BE2C (cell line): Measurements from ENCODE around the gene NOXA1.
"Not testable (repeated sequence)": the region's sequence is repeated elsewhere in the genome, so short reads cannot be mapped to it uniquely, and the experiment has no call there.

Experiments used
- DNase-seq: peaks from one replicate; pipeline ENCODE4 v3.0.0-alpha.2; 2020
- H3K27me3 ChIP-seq: fragments of 250-450 bp; sonication (Bioruptor Pico); 2 replicates; pipeline ENCODE4 v1.5.1; 2020; ENCODE audit warnings: mild to moderate bottlenecking
- H3K36me3 ChIP-seq: fragments of 250-450 bp; sonication (Bioruptor Pico); 2 replicates; pipeline ENCODE4 v1.5.1; 2020; ENCODE audit warnings: mild to moderate bottlenecking
- H3K4me1 ChIP-seq: fragments of 250-450 bp; sonication (Bioruptor Pico); 2 replicates; pipeline ENCODE4 v1.5.1; 2020
- H3K4me3 ChIP-seq: 2 replicates; pipeline ENCODE4 v1.5.1; 2011; ENCODE audit warnings: low read depth, low read length
- H3K9me3 ChIP-seq: fragments of 250-450 bp; sonication (Bioruptor Pico); 2 replicates; pipeline ENCODE4 v1.5.1; 2020
- CTCF ChIP-seq: IDR thresholded peaks from 2 replicates; pipeline ENCODE4 v1.5.1; 2012; ENCODE audit warnings: mild to moderate bottlenecking, low read depth, low read length

Gene NOXA1

GRCh38 chr9:137408651-137409405 is 14.4 kb upstream of the NOXA1 start:
- H3K4me1 ChIP-seq: peaks cover 8% of the 10 kb centered on the region

GRCh38 chr9:137409515-137409914 is 13.7 kb upstream of the NOXA1 start:
- no peak for DNase-seq
- H3K4me3 ChIP-seq: no peak overlapping the region
- no peaks in the 10 kb centered on the region for H3K9me3 ChIP-seq
- no peak for TF ChIP-seq CTCF
- H3K36me3 ChIP-seq: no peaks in the 10 kb centered on the region
- no peaks in the 10 kb centered on the region for H3K27me3 ChIP-seq
- peaks cover 8% of the 10 kb centered on the region for H3K4me1 ChIP-seq

More at GRCh38 chr9:137408651-137409405, 14.4 kb upstream of the NOXA1 start:
- H3K4me3 ChIP-seq: no peak overlapping the region
- H3K36me3 ChIP-seq: no peaks in the 10 kb centered on the region
- no peak for DNase-seq
- H3K9me3 ChIP-seq: no peaks in the 10 kb centered on the region
- H3K27me3 ChIP-seq: no peaks in the 10 kb centered on the region
- TF ChIP-seq CTCF: no peak

- H3K4me1 ChIP-seq, H3K36me3 ChIP-seq, DNase-seq, H3K27me3 ChIP-seq, H3K9me3 ChIP-seq, H3K4me3 ChIP-seq: not testable (repeated sequence)
Measured at GRCh38 chr9:137410236-137410890, 12.8 kb upstream of the NOXA1 start.

- Histone ChIP-seq H3K27me3 (no peaks in the 10 kb centered on the region), H3K4me3 (no peak overlapping the region), H3K9me3 (no peaks in the 10 kb centered on the region), H3K4me1 (peaks cover 5% of the 10 kb centered on the region; the same call in 1 of the 2 replicates), H3K36me3 (no peaks in the 10 kb centered on the region)
- no peak for TF ChIP-seq CTCF
- DNase-seq: no peak
Measured at GRCh38 chr9:137410891-137411249, 12.3 kb upstream of the NOXA1 start.

- Histone ChIP-seq H3K4me1 (peaks cover 5% of the 10 kb centered on the region; the same call in 1 of the 2 replicates), H3K27me3 (no peaks in the 10 kb centered on the region), H3K36me3 (no peaks in the 10 kb centered on the region), H3K4me3 (no peak overlapping the region), H3K9me3 (no peaks in the 10 kb centered on the region)
- TF ChIP-seq CTCF: no peak
- no peak for DNase-seq
Measured at GRCh38 chr9:137411260-137411644, 11.9 kb upstream of the NOXA1 start.

GRCh38 chr9:137411645-137412380 is 11.4 kb upstream of the NOXA1 start:
- Histone ChIP-seq H3K4me1 (peaks cover 5% of the 10 kb centered on the region; the same call in 1 of the 2 replicates), H3K36me3 (no peaks in the 10 kb centered on the region), H3K9me3 (no peaks in the 10 kb centered on the region), H3K4me3 (no peak overlapping the region), H3K27me3 (no peaks in the 10 kb centered on the region)
- TF ChIP-seq CTCF: no peak
- DNase-seq: no peak
